Stomach (tissue), 9 donors: ENCODE measurements around the gene LNPK. TPM values are rescaled to one million over a fixed set of nuclear protein-coding genes. Genes with fewer than 3 reads are reported as not detected.

Source experiments
- DNase-seq, 2 donors: peaks; one replicate each; pipeline versions ENCODE4 v3.0.0 to v3.0.0-alpha.2; 2013 to 2019
- H3K27ac ChIP-seq, 5 donors: fragments of 200-600 bp in 4 of 5; sonication (generic) in 4 of 5; one replicate each; pipeline ENCODE4 v1.5.1; 2013 to 2019; ENCODE audit warnings: mild to moderate bottlenecking in 1 of 5, moderate library complexity in 1 of 5
- H3K27me3 ChIP-seq, 3 donors: fragments of 200-600 bp; sonication (generic); one replicate each; pipeline ENCODE4 v1.5.1; 2017 to 2019; ENCODE audit warnings: mixed run types in 1 of 3
- H3K36me3 ChIP-seq, 4 donors: fragments of 200-600 bp; sonication (generic); 1 replicate in 3 of 4; 2 replicates in 1 of 4; pipeline ENCODE4 v1.5.1; 2016 to 2019
- H3K4me1 ChIP-seq, 4 donors: fragments of 200-600 bp; sonication (generic); one replicate each; pipeline ENCODE4 v1.5.1; 2016 to 2019
- H3K4me3 ChIP-seq, 4 donors: fragments of 200-600 bp; sonication (generic) in 3 of 4; one replicate each; pipeline ENCODE4 v1.5.1; 2016 to 2019; ENCODE audit warnings: mild to moderate bottlenecking in 1 of 4
- H3K9me3 ChIP-seq, 4 donors: fragments of 200-600 bp; sonication (generic); one replicate each; pipeline ENCODE4 v1.5.1; 2016 to 2019
- CTCF ChIP-seq, 7 experiments: fragments of 450-650 bp in 4 of 7; fragments of 200-600 bp in 3 of 7; sonication (generic) in 3 of 7; IDR thresholded peaks; one replicate each; pipeline ENCODE4 v1.5.1; 2016 to 2019; ENCODE audit warnings: antibody characterized with exemption in 7 of 7, control low read depth in 2 of 7, mild to moderate bottlenecking in 1 of 7
- EP300 ChIP-seq: sonication (generic); formaldehyde crosslinking; IDR thresholded peaks from one replicate; pipeline ENCODE4 v1.6.1; 2017; ENCODE audit warnings: antibody characterized with exemption
- POLR2A ChIP-seq, 4 donors: fragments of 450-650 bp; IDR thresholded peaks; one replicate each; pipeline ENCODE4 v1.6.1; 2016; ENCODE audit warnings: antibody characterized with exemption in 4 of 4, control low read depth in 2 of 4, mild to moderate bottlenecking in 1 of 4, moderate library complexity in 1 of 4
- POLR2AphosphoS5 ChIP-seq, 3 donors: sonication (generic); formaldehyde crosslinking; IDR thresholded peaks; one replicate each; pipeline ENCODE4 v1.6.1; 2016; ENCODE audit warnings: antibody characterized with exemption in 3 of 3
- WGBS, 5 donors: extraction: QIAGEN DNeasy Blood & Tissue Kit in 3 of 5; methylation state at CpG; one replicate each; pipeline versions ENCODE4 v1.1.5 to v1.1.7; 2013 to 2018; 5-methylcytosine and 5-hydroxymethylcytosine counted together
- intact Hi-C: fragments of 100-400 bp; cut with DNase I; formaldehyde crosslinking; loops from one replicate; pipeline ENCODE4 v1.15.1; 2023; ENCODE audit warnings: low total_unique reads
- polyA plus RNA-seq, 3 donors: library from polyadenylated mRNA; stranded (reverse); fragments of 200-250 nt; gene quantifications; one replicate each; pipeline ENCODE4 v1.2.3, GENCODE V29; 2013
- total RNA-seq, 5 donors: library from RNA; depleted of rRNA; stranded (reverse); fragments of >200 nt; gene quantifications; one replicate each; pipeline versions ENCODE4 v1.1.0 to v1.2.3, GENCODE V29; 2014 to 2016
- donor health status: healthy with polysubstance abuse.
- donor health status: Bipolar disorder and iron deficiency.
- donor health status: healthy.

LNPK gene
- total and polyA plus RNA-seq, 8 donors, result 1.8 to 29.0 (median 8.0) TPM

GRCh38 chr2:175889701-175890302 lies 112.3 kb downstream of the LNPK start:
- TF ChIP-seq POLR2AphosphoS5 (IDR thresholded peaks at IDR 0.05), result no peak
- no peak for TF ChIP-seq POLR2A (IDR thresholded peaks at IDR 0.05)
- no peak for TF ChIP-seq EP300
- no peak for TF ChIP-seq CTCF (IDR thresholded peaks at IDR 0.05)
- Histone ChIP-seq H3K36me3 (no peaks in the 10 kb centered on the region), H3K4me1 (no peaks in the 10 kb centered on the region), H3K9me3 (no peaks in the 10 kb centered on the region), H3K27ac (no peak overlapping the region), H3K4me3 (no peak overlapping the region), H3K27me3 (no peaks in the 10 kb centered on the region)
- DNase-seq, result no peak
- intact Hi-C loops, result no loop called here
- 79 to 88% (median 81%) methylated on average over 3 of the region's 3 CpGs for WGBS, 5 donors

- Histone ChIP-seq H3K27me3 (no peaks in the 10 kb centered on the region), H3K9me3 (no peaks in the 10 kb centered on the region), H3K36me3 (no peaks in the 10 kb centered on the region), H3K4me1 (no peaks in the 10 kb centered on the region), H3K27ac (no peak overlapping the region), H3K4me3 (no peak overlapping the region)
- no peak for DNase-seq
- TF ChIP-seq CTCF (IDR thresholded peaks at IDR 0.05) (no peak), EP300 (no peak), POLR2A (IDR thresholded peaks at IDR 0.05) (no peak), POLR2AphosphoS5 (IDR thresholded peaks at IDR 0.05) (no peak)
- intact Hi-C loops, result no loop called here
- 63 to 80% (median 76%) methylated on average over 2 of the region's 2 CpGs for WGBS, 5 donors
These were observed 114.3 kb downstream of the LNPK start for GRCh38 chr2:175887776-175888175.

GRCh38 chr2:175884697-175885393 lies 117.2 kb downstream of the LNPK start:
- H3K9me3 ChIP-seq, result no peaks in the 10 kb centered on the region
- no peak for TF ChIP-seq POLR2AphosphoS5 (IDR thresholded peaks at IDR 0.05)
- no peak for TF ChIP-seq POLR2A (IDR thresholded peaks at IDR 0.05)
- no peak for TF ChIP-seq EP300
- no peak for TF ChIP-seq CTCF (IDR thresholded peaks at IDR 0.05)
- no peaks in the 10 kb centered on the region for H3K4me1 ChIP-seq
- WGBS, 5 donors, result 66 to 68% (median 66%) methylated on average over 7 of the region's 7 CpGs
- no peak overlapping the region for H3K4me3 ChIP-seq
- intact Hi-C loops, result no loop called here
- no peaks in the 10 kb centered on the region for H3K27me3 ChIP-seq
- DNase-seq, result no peak
- no peak overlapping the region for H3K27ac ChIP-seq
- H3K36me3 ChIP-seq, result no peaks in the 10 kb centered on the region

GRCh38 chr2:175883586-175884194 lies 118.4 kb downstream of the LNPK start:
- intact Hi-C loops, result no loop called here
- DNase-seq, result no peak
- Histone ChIP-seq H3K9me3 (no peaks in the 10 kb centered on the region), H3K36me3 (no peaks in the 10 kb centered on the region), H3K4me1 (no peaks in the 10 kb centered on the region), H3K27ac (no peak overlapping the region), H3K4me3 (no peak overlapping the region), H3K27me3 (no peaks in the 10 kb centered on the region)
- no peak for TF ChIP-seq POLR2AphosphoS5 (IDR thresholded peaks at IDR 0.05)
- TF ChIP-seq CTCF (IDR thresholded peaks at IDR 0.05), result no peak
- TF ChIP-seq EP300, result no peak
- TF ChIP-seq POLR2A (IDR thresholded peaks at IDR 0.05), result no peak
- 56 to 61% (median 58%) methylated on average over 7 of the region's 7 CpGs for WGBS, 5 donors
